HG03378 (cell line): ENCODE measurements around the gene NKX3-2.
A peak's percentile ranks its signal among the peaks of the same experiment; 100 is the strongest.

Experiments used
- ATAC-seq: cut with Tn5 transposase; IDR thresholded peaks from one replicate; pipeline ENCODE4 v1.9.1; 2021; ENCODE audit warnings: mild to moderate bottlenecking, moderate library complexity; ENCODE audit not compliant: unreplicated experiment

The NKX3-2 gene

GRCh38 chr4:13534344-13535063, 9.8 kb downstream of the NKX3-2 start:
- no peak for ATAC-seq

DNA sequence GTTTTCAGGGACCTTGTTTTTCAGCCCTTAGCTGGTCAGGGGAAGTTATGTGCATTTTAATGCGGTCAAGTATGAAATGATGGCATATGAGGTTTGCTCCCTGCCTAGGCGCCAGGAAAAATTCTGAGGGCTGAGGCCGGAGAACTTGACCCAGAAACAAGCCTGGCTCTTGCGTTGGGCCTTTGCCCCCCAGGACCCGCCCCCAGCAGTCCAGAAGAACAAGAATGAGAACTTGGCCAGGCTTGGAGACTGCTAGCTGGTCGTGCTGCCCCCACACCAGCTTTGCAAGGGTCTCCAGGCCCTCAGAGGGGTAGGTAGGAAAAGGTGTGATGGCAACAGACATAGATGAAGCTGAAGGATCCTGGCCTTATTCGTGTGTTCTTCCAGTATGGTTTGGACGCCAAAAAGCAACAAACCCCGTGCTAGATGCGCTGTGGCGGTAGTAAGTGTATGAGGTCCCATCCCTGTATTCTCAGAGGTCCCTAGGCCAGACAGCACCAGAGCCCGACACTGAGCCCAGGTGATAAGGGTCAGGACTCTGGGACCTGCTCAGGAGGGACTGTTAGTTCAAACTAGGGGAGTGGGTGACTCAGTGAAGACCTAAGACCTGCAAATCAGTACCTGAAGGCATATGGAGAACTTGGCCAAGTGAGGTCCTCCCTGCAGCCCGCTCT, 10.5 kb downstream of the NKX3-2 start:
- no peak for ATAC-seq

- ATAC-seq: no peak
Measured at GRCh38 chr4:13531625-13531998, 12.7 kb downstream of the NKX3-2 start.

- no peak for ATAC-seq
Measured at GRCh38 chr4:13530823-13531624, 13.3 kb downstream of the NKX3-2 start.

DNA sequence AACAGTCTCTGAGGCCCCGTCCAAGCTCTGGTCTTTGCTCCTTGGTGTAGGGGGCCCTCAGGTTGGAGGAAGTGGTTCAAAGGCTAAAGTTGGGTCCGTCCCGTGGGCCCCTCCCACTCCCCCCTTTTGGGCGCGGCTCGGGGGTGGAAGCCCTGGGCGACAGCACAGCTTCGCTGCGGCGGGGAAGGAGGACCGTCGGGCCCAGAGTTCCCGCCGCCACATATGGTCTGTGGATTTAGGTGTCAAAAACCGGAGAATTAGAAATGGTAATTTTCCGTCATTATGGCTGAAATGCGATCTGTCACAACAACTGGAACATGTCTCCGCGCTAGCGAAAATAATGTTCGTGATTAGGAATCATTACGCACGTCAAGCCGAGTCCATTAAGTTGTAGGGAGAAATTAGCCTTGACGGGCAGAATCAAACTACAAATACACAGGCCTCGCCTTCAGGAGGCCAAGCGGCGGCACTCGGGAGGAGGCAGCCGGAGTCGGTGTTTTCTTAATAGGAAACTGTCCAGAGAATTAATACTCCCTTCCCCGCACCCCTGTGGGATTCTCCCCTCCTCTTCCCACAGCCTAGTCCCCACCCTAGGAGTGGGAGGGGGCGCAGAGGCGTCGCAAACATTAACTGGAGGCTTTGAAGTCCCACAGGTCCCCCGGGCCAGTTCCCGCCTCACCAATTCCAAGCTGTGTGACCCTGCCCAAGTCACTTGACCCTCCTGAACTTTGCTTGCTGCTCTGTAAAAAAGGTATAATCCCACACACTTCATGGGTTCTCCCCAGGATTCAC, 15.0 kb downstream of the NKX3-2 start:
- no peak for ATAC-seq

GRCh38 chr4:13528821-13529127, 15.5 kb downstream of the NKX3-2 start:
- no peak for ATAC-seq

GRCh38 chr4:13527981-13528820, 16.1 kb downstream of the NKX3-2 start:
- peak; percentile 88 for ATAC-seq

GRCh38 chr4:13527192-13527980, 16.9 kb downstream of the NKX3-2 start:
- ATAC-seq: no peak

- ATAC-seq: no peak
Measured at GRCh38 chr4:13526658-13527057, 17.6 kb downstream of the NKX3-2 start.

GRCh38 chr4:13525606-13526281, 18.6 kb downstream of the NKX3-2 start:
- no peak for ATAC-seq

- no peak for ATAC-seq
Measured at GRCh38 chr4:13524504-13525243, 19.6 kb downstream of the NKX3-2 start.

DNA sequence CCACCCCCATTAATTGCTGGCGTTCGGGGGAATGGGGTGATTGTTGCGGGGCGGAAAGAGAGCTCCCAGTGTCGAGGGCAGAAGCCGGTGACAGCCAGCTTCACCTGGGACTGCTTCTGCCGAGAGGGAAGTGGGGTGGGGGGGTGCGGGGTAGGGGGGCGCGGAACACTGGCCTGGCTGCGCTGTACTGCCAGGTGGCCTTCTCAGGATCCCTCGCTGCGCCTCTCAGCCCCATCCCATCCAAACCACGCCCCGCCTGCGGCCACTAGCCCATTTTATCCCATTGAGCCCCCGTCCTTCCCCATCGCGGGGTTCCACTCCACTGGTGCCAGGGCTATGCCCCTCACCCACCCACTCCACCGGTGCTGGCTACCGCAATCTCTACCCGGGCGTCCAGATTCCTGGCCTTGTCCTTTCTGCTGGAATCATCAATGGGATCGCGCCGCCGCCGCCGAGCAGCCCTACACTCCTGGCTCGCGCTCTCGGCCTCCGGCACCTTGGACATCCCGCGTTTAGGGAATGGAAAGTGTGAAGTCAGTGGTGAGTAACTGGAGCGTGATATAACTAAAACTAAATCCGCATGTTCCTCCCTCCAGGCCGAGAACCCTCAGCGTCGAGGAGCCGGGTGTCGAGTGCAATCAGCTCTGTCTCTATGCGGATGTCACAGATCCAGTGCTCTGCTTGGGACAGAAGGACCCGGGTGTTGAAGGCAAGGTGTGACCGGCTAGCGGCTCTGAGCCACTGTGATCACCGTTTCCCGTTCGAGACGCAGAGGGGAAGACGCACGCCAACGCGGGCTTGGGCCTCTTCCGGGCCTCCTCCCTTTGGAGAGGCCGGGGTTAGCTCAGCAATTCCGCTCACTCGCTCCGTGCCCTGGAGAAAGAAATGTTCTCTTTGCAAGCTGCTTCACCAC, 20.5 kb downstream of the NKX3-2 start:
- no peak for ATAC-seq

GRCh38 chr4:13523105-13523477, 21.2 kb downstream of the NKX3-2 start:
- no peak for ATAC-seq

DNA sequence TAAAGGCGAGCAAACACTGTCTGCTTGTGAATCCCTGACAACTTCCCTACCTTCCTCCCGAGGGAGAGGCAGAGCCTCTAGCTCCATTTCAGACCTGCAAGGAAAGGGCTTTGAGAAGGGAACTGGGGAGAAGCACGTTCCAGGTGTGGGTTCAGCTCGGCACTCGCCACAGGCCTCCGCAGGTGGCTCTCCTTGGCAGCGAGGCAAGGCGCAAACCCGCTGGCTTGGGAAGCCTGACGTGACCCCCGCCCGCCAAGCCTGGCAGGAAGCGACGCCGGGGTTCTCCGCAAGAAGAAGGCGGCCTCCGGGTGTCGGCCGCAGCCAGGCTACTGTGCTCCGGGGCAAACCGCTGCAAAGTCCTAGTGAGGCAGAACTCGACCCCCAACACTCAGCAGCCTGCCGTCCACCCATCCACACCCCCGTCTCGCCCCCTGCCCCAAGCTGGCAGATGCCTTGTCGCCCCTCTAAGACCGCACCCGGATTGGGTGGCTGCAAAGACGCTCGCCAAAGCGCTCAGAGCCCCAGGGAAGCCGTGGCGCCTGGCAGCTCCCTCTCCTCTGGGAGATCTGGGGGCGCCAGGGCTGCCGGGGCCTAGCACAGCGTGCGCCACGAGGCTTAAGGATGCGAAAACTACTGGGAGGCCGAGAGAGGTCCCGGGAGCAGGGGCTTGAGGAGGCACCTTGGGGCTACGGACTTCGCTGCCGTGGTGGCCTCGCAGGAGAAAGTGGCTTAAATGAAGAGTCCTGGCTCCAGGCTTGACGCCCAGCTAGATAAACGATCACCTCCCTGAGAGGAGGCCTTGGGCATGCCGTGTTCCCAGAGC, 21.8 kb downstream of the NKX3-2 start:
- ATAC-seq: no peak

DNA sequence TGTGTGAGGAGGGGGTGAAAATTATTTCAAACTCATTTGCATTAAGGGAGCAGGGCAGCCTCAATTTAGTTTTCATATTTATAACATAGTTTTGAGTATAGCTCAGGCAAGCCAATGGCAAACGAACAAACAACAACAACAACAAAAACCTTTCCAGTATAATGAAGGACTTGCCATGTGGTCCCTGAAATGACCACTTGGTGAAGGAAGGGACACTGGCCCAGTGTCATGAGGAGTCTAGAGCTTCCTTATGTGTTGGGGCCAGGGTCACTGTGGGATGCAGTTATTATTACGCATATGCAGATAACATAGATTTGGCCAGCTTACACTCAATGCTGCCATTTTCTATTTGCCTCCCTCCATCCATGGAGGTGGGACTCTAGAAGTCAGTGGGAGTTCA, 23.3 kb downstream of the NKX3-2 start:
- ATAC-seq: no peak

DNA sequence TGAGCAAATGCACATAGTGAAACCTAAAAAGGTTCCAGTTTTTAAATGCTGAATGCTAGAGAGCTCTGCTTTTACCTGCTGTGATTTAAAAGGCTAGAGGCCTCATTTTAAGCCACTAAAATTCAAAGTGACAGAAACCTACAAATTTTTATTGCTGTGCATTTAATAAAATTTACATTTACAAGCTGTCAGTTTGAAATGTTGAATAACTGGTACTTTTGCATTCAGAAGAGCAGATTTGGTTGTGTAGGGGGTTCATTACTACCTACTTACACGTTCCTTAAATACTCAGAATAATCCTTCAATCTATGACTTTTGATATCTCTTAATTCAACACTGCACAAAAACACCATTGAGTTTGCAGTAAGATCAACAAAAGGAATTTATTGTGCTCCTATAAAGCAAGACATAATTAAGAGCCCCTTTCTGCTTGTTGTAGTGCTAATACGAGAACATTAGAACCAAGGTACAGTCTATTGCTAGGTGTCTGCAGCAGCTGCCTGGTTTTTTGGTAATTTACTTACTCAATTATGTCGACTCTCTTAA, 27.9 kb downstream of the NKX3-2 start:
- ATAC-seq: no peak
